Esophagus squamous epithelium (tissue), 5 donors: ENCODE data around the gene TMPRSS15. TPM values are rescaled to one million over a fixed set of nuclear protein-coding genes. Genes with fewer than 3 reads are reported as not detected.

Source experiments
- DNase-seq: peaks from one replicate; lab custom pipeline; 2025; lab: John Stamatoyannopoulos, UW
- H3K27ac ChIP-seq, 4 donors: fragments of 200-600 bp; sonication (generic); one replicate each; pipeline ENCODE4 v1.5.1; 2016 to 2019; ENCODE audit warnings: mild to moderate bottlenecking in 1 of 4
- H3K27me3 ChIP-seq, 4 donors: fragments of 200-600 bp; sonication (generic); 1 replicate in 3 of 4; 2 replicates in 1 of 4; pipeline versions ENCODE4 v1.5.1 to v1.6.0; 2017 to 2021; ENCODE audit warnings: antibody characterized with exemption in 1 of 4
- H3K36me3 ChIP-seq, 3 donors: fragments of 200-600 bp; sonication (generic); one replicate each; pipeline ENCODE4 v1.5.1; 2016 to 2019
- H3K4me1 ChIP-seq, 3 donors: fragments of 200-600 bp; sonication (generic); one replicate each; pipeline ENCODE4 v1.5.1; 2017 to 2019
- H3K4me3 ChIP-seq, 4 donors: fragments of 200-600 bp; sonication (generic); 1 replicate in 3 of 4; 2 replicates in 1 of 4; pipeline ENCODE4 v1.5.1; 2016 to 2019; ENCODE audit warnings: mild to moderate bottlenecking in 2 of 4, moderate library complexity in 1 of 4
- H3K9me3 ChIP-seq, 3 donors: fragments of 200-600 bp; sonication (generic); one replicate each; pipeline ENCODE4 v1.5.1; 2016 to 2019
- CTCF ChIP-seq, 6 experiments: fragments of 450-650 bp in 4 of 6; fragments of 200-600 bp in 2 of 6; sonication (generic) in 2 of 6; IDR thresholded peaks; one replicate each; pipeline ENCODE4 v1.5.1; 2016 to 2019; ENCODE audit warnings: antibody characterized with exemption in 6 of 6, mild to moderate bottlenecking in 4 of 6, moderate library complexity in 4 of 6
- POLR2A ChIP-seq, 4 donors: fragments of 450-650 bp; IDR thresholded peaks; one replicate each; pipeline ENCODE4 v1.6.1; 2017; ENCODE audit warnings: antibody characterized with exemption in 4 of 4, mild to moderate bottlenecking in 4 of 4, moderate library complexity in 3 of 4
- WGBS, 2 donors: methylation state at CpG; one replicate each; pipeline ENCODE4 v1.1.5; 2018; 5-methylcytosine and 5-hydroxymethylcytosine counted together
- intact Hi-C: fragments of 100-400 bp; cut with DNase I; formaldehyde crosslinking; loops from one replicate; pipeline ENCODE4 v1.15.0; 2022
- total RNA-seq, 4 donors: library from RNA; depleted of rRNA; stranded (reverse); fragments of >200 nt; gene quantifications; one replicate each; pipeline ENCODE4 v1.1.0, GENCODE V29; 2016
- donor health status: DM: yes; HTN: yes; CAD: no.

Gene TMPRSS15
- total RNA-seq, 4 donors from 2014 or later, result not detected

- Histone ChIP-seq H3K27me3 (peaks cover 0 to 34% (median 2%) of the 10 kb centered on the region in 4 donors), H3K9me3 (no peaks in the 10 kb centered on the region), H3K4me3 (peak overlapping the region; percentile 6 to 58 (median 34)), H3K36me3 (no peaks in the 10 kb centered on the region), H3K27ac (no peak overlapping the region), H3K4me1 (peaks cover 0 to 17% (median 5%) of the 10 kb centered on the region in 3 donors)
- WGBS, 2 donors, result 13% methylated on average over 20 of the region's 22 CpGs; no CpG with 5 or more reads in 1 of the 2 donors
- DNase-seq, result no peak
- intact Hi-C loops, result no loop called here
- no peak for TF ChIP-seq POLR2A (IDR thresholded peaks at IDR 0.05)
- no peak for TF ChIP-seq CTCF (IDR thresholded peaks at IDR 0.05)
Observed at GRCh38 chr21:18245464-18245967, 158.1 kb downstream of the TMPRSS15 start.

GRCh38 chr21:18244671-18245463 is 158.7 kb downstream of the TMPRSS15 start, which contains the start of gene CHODL:
TSS of gene CHODL (plus strand) at chr21:18244833. CDS start at chr21:18245224, 391 bp downstream.
- H3K4me1 ChIP-seq, result peaks cover 0 to 17% (median 5%) of the 10 kb centered on the region in 3 donors
- H3K27me3 ChIP-seq, result peaks cover 0 to 34% (median 2%) of the 10 kb centered on the region in 4 donors
- no peak within 1 kb of the TSS for H3K27ac ChIP-seq
- 2 to 20% methylated on average over 4 to 14 of the region's 72 CpGs for WGBS, 2 donors
- no peak for TF ChIP-seq CTCF (IDR thresholded peaks at IDR 0.05)
- no peak for TF ChIP-seq POLR2A (IDR thresholded peaks at IDR 0.05)
- intact Hi-C loops, result no loop called here
- no peaks in the 10 kb centered on the region for H3K36me3 ChIP-seq
- no peaks in the 10 kb centered on the region for H3K9me3 ChIP-seq
- DNase-seq, result no peak
- peak within 1 kb of the TSS; percentile 6 to 58 (median 34) for H3K4me3 ChIP-seq

- no peaks in the 10 kb centered on the region for H3K36me3 ChIP-seq
- H3K27me3 ChIP-seq, result no peaks in the 10 kb centered on the region
- H3K4me1 ChIP-seq, result no peaks in the 10 kb centered on the region
- no peak overlapping the region for H3K4me3 ChIP-seq
- 45 to 48% methylated on average over 1 of the region's 1 CpG for WGBS, 2 donors
- no peak overlapping the region for H3K27ac ChIP-seq
- TF ChIP-seq CTCF (IDR thresholded peaks at IDR 0.05) (no peak), POLR2A (IDR thresholded peaks at IDR 0.05) (no peak)
- intact Hi-C loops, result no loop called here
- no peak for DNase-seq
- H3K9me3 ChIP-seq, result no peaks in the 10 kb centered on the region
Observed at GRCh38 chr21:18235545-18235944, 168.0 kb downstream of the TMPRSS15 start.

- WGBS, 2 donors, result 63 to 72% methylated on average over 5 of the region's 5 CpGs
- H3K4me1 ChIP-seq, result no peaks in the 10 kb centered on the region
- no peaks in the 10 kb centered on the region for H3K27me3 ChIP-seq
- H3K4me3 ChIP-seq, result no peak overlapping the region
- H3K36me3 ChIP-seq, result no peaks in the 10 kb centered on the region
- intact Hi-C loops, result no loop called here
- H3K27ac ChIP-seq, result no peak overlapping the region
- H3K9me3 ChIP-seq, result no peaks in the 10 kb centered on the region
- TF ChIP-seq CTCF (IDR thresholded peaks at IDR 0.05) (no peak), POLR2A (IDR thresholded peaks at IDR 0.05) (no peak)
- no peak for DNase-seq
Observed at GRCh38 chr21:18228060-18228739, 175.4 kb downstream of the TMPRSS15 start.

GRCh38 chr21:18222346-18222745 is 181.2 kb downstream of the TMPRSS15 start:
- H3K27ac ChIP-seq, result no peak overlapping the region
- DNase-seq, result no peak
- intact Hi-C loops, result no loop called here
- no peaks in the 10 kb centered on the region for H3K27me3 ChIP-seq
- WGBS, 2 donors, result 29 to 40% methylated on average over 1 of the region's 1 CpG
- no peak overlapping the region for H3K4me3 ChIP-seq
- no peaks in the 10 kb centered on the region for H3K4me1 ChIP-seq
- no peaks in the 10 kb centered on the region for H3K36me3 ChIP-seq
- H3K9me3 ChIP-seq, result peaks cover 0 to 24% (median 3%) of the 10 kb centered on the region in 3 donors
- TF ChIP-seq POLR2A (IDR thresholded peaks at IDR 0.05), result no peak
- TF ChIP-seq CTCF (IDR thresholded peaks at IDR 0.05), result no peak
